IMR-90 (cell line): ENCODE results near the gene NLGN2. TPM values are rescaled to one million over a fixed set of nuclear protein-coding genes. Genes with fewer than 3 reads are reported as not detected.

ENCODE experiments used
- ATAC-seq: fragments of 200-7000 bp; cut with Tn5 transposase; 2 replicates; pipeline ENCODE4 v1.9.1; 2020; ENCODE audit warnings: low read depth, mild to moderate bottlenecking, moderate library complexity
- BruUV-seq: library from RNA; stranded (reverse); fragments of 400-500 nt; replicated peaks from 2 replicates; lab custom pipeline; 2021; lab: Mats Ljungman, UMichigan
- CTCF ChIA-PET: fragments of 300-600 bp; formaldehyde crosslinking; extraction: SDS; loops from one replicate; lab custom pipeline; 2021; ENCODE audit warnings: antibody characterized with exemption; lab: Yijun Ruan, JAX
- POLR2A ChIA-PET: fragments of 300-600 bp; sonication (Branson Sonifier 250); formaldehyde crosslinking; loops from one replicate; lab custom pipeline; 2022; ENCODE audit warnings: antibody characterized with exemption; ENCODE audit not compliant: unreplicated experiment; lab: Charles Lee
- DNase-seq: peaks from one replicate; pipeline ENCODE4 v3.0.0; 2013
- H2AFZ ChIP-seq: replicated peaks from 2 replicates; pipeline ENCODE3; 2013; ENCODE audit warnings: low read length, mild to moderate bottlenecking; ENCODE audit not compliant: poor library complexity
- H2AK5ac ChIP-seq: 2 replicates; pipeline ENCODE4 v1.6.1; 2013; ENCODE audit warnings: low read depth, low read length, inconsistent platforms
- H2AK9ac ChIP-seq: replicated peaks from 2 replicates; pipeline ENCODE3; 2013; ENCODE audit warnings: mild to moderate bottlenecking, low read depth, low read length, moderate library complexity; ENCODE audit not compliant: poor library complexity
- H2BK120ac ChIP-seq: 2 replicates; pipeline ENCODE4 v1.6.1; 2013; ENCODE audit warnings: low read depth, low read length, inconsistent platforms
- H2BK15ac ChIP-seq: 3 replicates; pipeline ENCODE4 v1.6.1; 2013; ENCODE audit warnings: low read depth, low read length, inconsistent platforms
- H2BK20ac ChIP-seq: 2 replicates; pipeline ENCODE4 v1.6.1; 2013; ENCODE audit warnings: low read depth, mild to moderate bottlenecking, inconsistent platforms, low read length, moderate library complexity
- H2BK5ac ChIP-seq: 2 replicates; pipeline ENCODE4 v1.6.1; 2013; ENCODE audit warnings: mild to moderate bottlenecking, low read depth, low read length, inconsistent platforms; ENCODE audit not compliant: poor library complexity, severe bottlenecking
- H3K14ac ChIP-seq: replicated peaks from 2 replicates; pipeline ENCODE4 v1.6.1; 2013; ENCODE audit warnings: low read depth, low read length, inconsistent platforms
- H3K18ac ChIP-seq: 2 replicates; pipeline ENCODE4 v1.6.1; 2013; ENCODE audit warnings: low read depth, low read length, control low read depth
- H3K23ac ChIP-seq: 2 replicates; pipeline ENCODE4 v1.6.1; 2013; ENCODE audit warnings: low read depth, low read length, inconsistent platforms
- H3K27ac ChIP-seq: 2 replicates; pipeline ENCODE4 v1.5.1; 2013; ENCODE audit warnings: mild to moderate bottlenecking, control low read depth, low read length; ENCODE audit not compliant: insufficient read depth
- H3K27me3 ChIP-seq: 2 replicates; pipeline ENCODE4 v1.6.1; 2013; ENCODE audit warnings: low read length; ENCODE audit not compliant: control insufficient read depth, insufficient read depth
- H3K36me3 ChIP-seq: 2 replicates; pipeline ENCODE4 v1.6.1; 2013; ENCODE audit warnings: low read length, mixed read lengths; ENCODE audit not compliant: control insufficient read depth, insufficient read depth
- H3K4ac ChIP-seq: 2 replicates; pipeline ENCODE4 v1.6.1; 2013; ENCODE audit warnings: low read depth, low read length, inconsistent platforms
- H3K4me1 ChIP-seq: 2 replicates; pipeline ENCODE4 v1.6.1; 2013; ENCODE audit warnings: low read length, mixed read lengths; ENCODE audit not compliant: control insufficient read depth, insufficient read depth
- H3K4me2 ChIP-seq: 2 replicates; pipeline ENCODE4 v1.6.1; 2013; ENCODE audit warnings: low read depth, mild to moderate bottlenecking, control low read depth, low read length, moderate library complexity
- H3K4me3 ChIP-seq: 2 replicates; pipeline ENCODE4 v1.5.1; 2013; ENCODE audit warnings: low read depth, mild to moderate bottlenecking, control low read depth, low read length, moderate library complexity; ENCODE audit not compliant: insufficient read depth
- H3K56ac ChIP-seq: 2 replicates; pipeline ENCODE4 v1.6.1; 2013; ENCODE audit warnings: low read length, inconsistent platforms; ENCODE audit not compliant: insufficient read depth; ENCODE audit errors: extremely low read depth
- H3K79me1 ChIP-seq, 2 experiments: 2 replicates each; pipeline ENCODE4 v1.6.1; 2013; ENCODE audit warnings: low read length in 2 of 2, inconsistent platforms in 1 of 2, low read depth in 1 of 2
- H3K9ac ChIP-seq: 2 replicates; pipeline ENCODE4 v1.6.1; 2013; ENCODE audit warnings: low read depth, low read length, control low read depth
- H3K9me1 ChIP-seq: 2 replicates; pipeline ENCODE4 v1.6.1; 2013; ENCODE audit warnings: low read length, inconsistent platforms; ENCODE audit not compliant: insufficient read depth
- H3K9me3 ChIP-seq: 2 replicates; pipeline ENCODE4 v1.6.1; 2013; ENCODE audit warnings: low read length; ENCODE audit not compliant: control insufficient read depth, insufficient read depth
- H4K20me1 ChIP-seq: 2 replicates; pipeline ENCODE4 v1.6.1; 2013; ENCODE audit warnings: low read length, inconsistent platforms; ENCODE audit not compliant: insufficient read depth
- H4K5ac ChIP-seq: 2 replicates; pipeline ENCODE4 v1.6.1; 2013; ENCODE audit warnings: mild to moderate bottlenecking, low read depth, low read length, control low read depth
- H4K8ac ChIP-seq, 2 experiments: 2 replicates each; pipeline ENCODE4 v1.6.1; 2013; ENCODE audit warnings: low read depth in 2 of 2, low read length in 2 of 2, control low read depth in 1 of 2, inconsistent platforms in 1 of 2
- H4K91ac ChIP-seq: 2 replicates; pipeline ENCODE4 v1.6.1; 2013; ENCODE audit warnings: low read depth, low read length, inconsistent platforms; ENCODE audit not compliant: insufficient read depth
- CEBPB ChIP-seq: IDR thresholded peaks from 2 replicates; pipeline ENCODE4 v1.6.1; 2012; ENCODE audit warnings: low read depth, low read length, improper control_type of control experiment
- MAZ ChIP-seq: IDR thresholded peaks from 2 replicates; pipeline ENCODE4 v1.6.1; 2012; ENCODE audit warnings: low read depth, mild to moderate bottlenecking, low read length, improper control_type of control experiment, moderate library complexity, borderline replicate concordance
- NFE2L2 ChIP-seq: fragments of 150-350 bp; IDR thresholded peaks from 2 replicates; pipeline ENCODE4 v1.6.1; 2016; ENCODE audit warnings: low read depth, mild to moderate bottlenecking, low read length
- POLR2A ChIP-seq: IDR thresholded peaks from 2 replicates; pipeline ENCODE4 v1.6.1; 2012; ENCODE audit warnings: mild to moderate bottlenecking, low read depth, low read length
- RAD21 ChIP-seq: IDR thresholded peaks from 2 replicates; pipeline ENCODE4 v1.6.1; 2012; ENCODE audit warnings: low read length, improper control_type of control experiment
- USF2 ChIP-seq: fragments of 150-350 bp; IDR thresholded peaks from 2 replicates; pipeline ENCODE4 v1.6.1; 2017; ENCODE audit warnings: mild to moderate bottlenecking, antibody characterized with exemption, low read length, low read depth
- WGBS, 2 experiments: methylation state at CpG; one replicate each; pipeline versions ENCODE4 v1.1.5 to v1.1.7; 2013; ENCODE audit warnings: missing lambda C conversion rate in 2 of 2; ENCODE audit not compliant: insufficient read length in 1 of 2; ENCODE audit errors: extremely low coverage in 2 of 2; 5-methylcytosine and 5-hydroxymethylcytosine counted together
- dilution Hi-C: fragments of 300-500 bp; cut with HindIII; formaldehyde crosslinking; loops from one replicate; pipeline ENCODE4 v1.14.3; 2018; ENCODE audit warnings: low sequenced_read_pairs; ENCODE audit not compliant: unreplicated experiment
- in situ Hi-C: fragments of 300-500 bp; cut with MboI; formaldehyde crosslinking; loops from 3 replicates; pipeline ENCODE4 v1.14.3; 2019; ENCODE audit warnings: low sequenced_read_pairs, inconsistent platforms, mixed read lengths
- intact Hi-C: fragments of 100-400 bp; cut with micrococcal nuclease; formaldehyde crosslinking; loops from 2 replicates; pipeline ENCODE4 v1.10.0; 2022
- polyA plus RNA-seq, 3 experiments: library from polyadenylated mRNA; depleted of rRNA; stranded (reverse); fragments of >200 nt; gene quantifications; 2 replicates each; pipeline ENCODE4 v1.2.3, GENCODE V29; 2012; ENCODE audit warnings: low replicate concordance in 1 of 3
- total RNA-seq: library from RNA; depleted of rRNA; stranded (reverse); fragments of >200 nt; gene quantifications from 2 replicates; pipeline ENCODE4 v1.2.3, GENCODE V29; 2012

Gene NLGN2
- total and polyA plus RNA-seq, 2 of the 4 experiments (the other 2 are of a cell fraction): 1.8 to 38.1 TPM

GRCh38 chr17:7410634-7411426 lies 3.2 kb downstream of the NLGN2 start:
- ATAC-seq: no peak
- no peak overlapping the region for H3K18ac ChIP-seq
- H3K4me3 ChIP-seq: no peak overlapping the region
- H3K79me1 ChIP-seq: peaks cover 0 to 23% of the 10 kb centered on the region in 2 experiments; a peak in 3 of 4 replicates
- peak overlapping the region; percentile 21 for H2AFZ ChIP-seq
- WGBS, 2 experiments: 92% methylated on average over 18 of the region's 25 CpGs; no CpG with 5 or more reads in 1 of the 2 experiments
- H2BK15ac ChIP-seq: no peak overlapping the region
- intact Hi-C loops (no loop called here), dilution Hi-C loops (no loop called here), in situ Hi-C loops (no loop called here)
- H3K9me3 ChIP-seq: no peaks in the 10 kb centered on the region
- H2BK20ac ChIP-seq: no peak overlapping the region
- H4K91ac ChIP-seq: no peak overlapping the region
- no peak for TF ChIP-seq POLR2A
- TF ChIP-seq CEBPB: no peak
- TF ChIP-seq NFE2L2: no peak
- no peak for TF ChIP-seq MAZ
- no peak for TF ChIP-seq USF2
- TF ChIP-seq RAD21: no peak
- H3K4me2 ChIP-seq: no peak overlapping the region
- CTCF ChIA-PET: no interaction called here
- no peak overlapping the region for H2BK120ac ChIP-seq
- no peak overlapping the region for H3K56ac ChIP-seq
- peaks cover 7% of the 10 kb centered on the region; the same call in 1 of the 2 replicates for H3K9me1 ChIP-seq
- H4K8ac ChIP-seq: no peak overlapping the region
- H3K4ac ChIP-seq: no peak overlapping the region
- peaks cover 8% of the 10 kb centered on the region for H3K4me1 ChIP-seq
- no TSS peak for BruUV-seq
- H3K9ac ChIP-seq: no peak overlapping the region
- peak overlapping the region; percentile 24 for H2AK9ac ChIP-seq
- no peak overlapping the region for H3K27ac ChIP-seq
- no peak for DNase-seq
- no peak overlapping the region for H2AK5ac ChIP-seq
- no peak overlapping the region for H2BK5ac ChIP-seq
- H3K27me3 ChIP-seq: no peaks in the 10 kb centered on the region
- H3K36me3 ChIP-seq: peaks cover 40% of the 10 kb centered on the region
- peaks cover 11% of the 10 kb centered on the region for H4K20me1 ChIP-seq
- H4K5ac ChIP-seq: no peak overlapping the region
- no peak overlapping the region for H3K14ac ChIP-seq
- POLR2A ChIA-PET: no interaction called here
- H3K23ac ChIP-seq: no peak overlapping the region
